Endothelial cell of coronary artery (primary cell): ENCODE results near the gene MAGED4. TPM values are rescaled to one million over a fixed set of nuclear protein-coding genes. Genes with fewer than 3 reads are reported as not detected.

ENCODE experiments used
- total RNA-seq: library from RNA; depleted of rRNA; stranded (reverse); fragments of >200 nt; gene quantifications from 2 replicates; pipeline ENCODE4 v1.2.3, GENCODE V29; 2014

The MAGED4 gene
- total RNA-seq: 7.1 and 10.5 TPM in 2 replicates

GRCh38 chrX:52184440-52185077 lies at the start of gene MAGED4:
Gene MAGED4, plus strand, starts transcription at chrX:52184888. Its CDS starts 1,035 bp downstream, at chrX:52185923.

Other genes with a start within 250 kb of the MAGED4 start
- gene MAGED4B, start 115.7 kb upstream of the MAGED4 start, total RNA-seq: 13.7 and 46.1 TPM in 2 replicates
- gene XAGE2, start 184.1 kb downstream of the MAGED4 start, total RNA-seq: not detected in 2 replicates